Endothelial cell (in vitro differentiated cells): ENCODE results near the gene CACNA1B. TPM values are rescaled to one million over a fixed set of nuclear protein-coding genes. Genes with fewer than 3 reads are reported as not detected.

ENCODE experiments used
- DNase-seq: peaks from one replicate; pipeline ENCODE4 v3.0.0; 2021; ENCODE audit warnings: low spot score
- H3K27ac Mint-ChIP-seq: one replicate; pipeline ENCODE4 v1.8.0; 2021; ENCODE audit warnings: mixed read lengths, inconsistent platforms; ENCODE audit not compliant: unreplicated experiment
- H3K27me3 Mint-ChIP-seq: one replicate; pipeline ENCODE4 v1.8.0; 2021; ENCODE audit warnings: mild to moderate bottlenecking, moderate library complexity, mixed read lengths, inconsistent platforms; ENCODE audit not compliant: unreplicated experiment
- H3K36me3 Mint-ChIP-seq: one replicate; pipeline ENCODE4 v1.8.0; 2021; ENCODE audit warnings: mild to moderate bottlenecking, low read depth, mixed read lengths, inconsistent platforms; ENCODE audit not compliant: unreplicated experiment
- H3K4me1 Mint-ChIP-seq: one replicate; pipeline ENCODE4 v1.8.0; 2021; ENCODE audit warnings: mild to moderate bottlenecking, mixed read lengths, inconsistent platforms; ENCODE audit not compliant: unreplicated experiment
- H3K4me3 Mint-ChIP-seq: one replicate; pipeline ENCODE4 v1.8.0; 2021; ENCODE audit warnings: mild to moderate bottlenecking, mixed read lengths, inconsistent platforms; ENCODE audit not compliant: unreplicated experiment
- H3K9me3 Mint-ChIP-seq: one replicate; pipeline ENCODE4 v1.8.0; 2021; ENCODE audit warnings: mixed read lengths, inconsistent platforms; ENCODE audit not compliant: unreplicated experiment
- CTCF ChIP-seq: fragments of 200-600 bp; sonication (generic); IDR thresholded peaks from one replicate; pipeline ENCODE4 v1.5.0; 2021; ENCODE audit warnings: antibody characterized with exemption; ENCODE audit not compliant: unreplicated experiment
- total RNA-seq: library from RNA; stranded (reverse); fragmentation: NEBNext Ultra II Directional; extraction: Animal tissue kit (Norgen Biotek cat#: 25700); gene quantifications from one replicate; pipeline ENCODE4 v1.2.1, GENCODE V29; 2021; ENCODE audit not compliant: unreplicated experiment

Gene CACNA1B
- total RNA-seq, 1 donor from 2014 or later: 2.0 TPM

GRCh38 chr9:137985637-137986071 lies 108.1 kb downstream of the CACNA1B start:
- H3K36me3 Mint-ChIP-seq: peaks cover 30% of the 10 kb centered on the region

GRCh38 chr9:137986268-137987099 lies 108.9 kb downstream of the CACNA1B start:
- Mint-ChIP-seq H3K27me3 (peaks cover 8% of the 10 kb centered on the region), H3K4me3 (peak overlapping the region; percentile 52), H3K36me3 (peaks cover 31% of the 10 kb centered on the region), H3K4me1 (no peaks in the 10 kb centered on the region), H3K9me3 (peaks cover 7% of the 10 kb centered on the region), H3K27ac (no peak overlapping the region)
- TF ChIP-seq CTCF: no peak
- no peak for DNase-seq

More at GRCh38 chr9:137985637-137986071, 108.1 kb downstream of the CACNA1B start:
- DNase-seq: no peak
- Mint-ChIP-seq H3K4me3 (no peak overlapping the region), H3K9me3 (peaks cover 7% of the 10 kb centered on the region), H3K27ac (no peak overlapping the region), H3K4me1 (no peaks in the 10 kb centered on the region), H3K27me3 (peaks cover 8% of the 10 kb centered on the region)
- TF ChIP-seq CTCF: no peak

GRCh38 chr9:137987244-137988030 lies 109.9 kb downstream of the CACNA1B start:
- peaks cover 7% of the 10 kb centered on the region for H3K9me3 Mint-ChIP-seq
- peaks cover 31% of the 10 kb centered on the region for H3K36me3 Mint-ChIP-seq
- no peak for TF ChIP-seq CTCF
- no peak for DNase-seq
- no peak overlapping the region for H3K4me3 Mint-ChIP-seq
- H3K4me1 Mint-ChIP-seq: no peaks in the 10 kb centered on the region
- H3K27me3 Mint-ChIP-seq: peaks cover 8% of the 10 kb centered on the region
- H3K27ac Mint-ChIP-seq: peak overlapping the region; percentile 50

- no peaks in the 10 kb centered on the region for H3K4me1 Mint-ChIP-seq
- DNase-seq: no peak
- H3K36me3 Mint-ChIP-seq: peaks cover 31% of the 10 kb centered on the region
- peak overlapping the region; percentile 50 for H3K27ac Mint-ChIP-seq
- H3K27me3 Mint-ChIP-seq: peaks cover 8% of the 10 kb centered on the region
- peak overlapping the region; percentile 57 for H3K4me3 Mint-ChIP-seq
- peaks cover 7% of the 10 kb centered on the region for H3K9me3 Mint-ChIP-seq
- TF ChIP-seq CTCF: no peak
Measured at GRCh38 chr9:137988051-137988450, 110.5 kb downstream of the CACNA1B start.
